SH-SY5Y (cell line): ENCODE data around the gene MPP1.

Experiments
- GATA2 ChIP-seq: IDR thresholded peaks from 2 replicates; pipeline ENCODE4 v1.6.1; 2011; ENCODE audit warnings: mild to moderate bottlenecking, low read depth, low read length
- GATA3 ChIP-seq: IDR thresholded peaks from 2 replicates; pipeline ENCODE4 v1.6.1; 2011; ENCODE audit warnings: low read depth, mild to moderate bottlenecking, low read length, moderate library complexity

DNA sequence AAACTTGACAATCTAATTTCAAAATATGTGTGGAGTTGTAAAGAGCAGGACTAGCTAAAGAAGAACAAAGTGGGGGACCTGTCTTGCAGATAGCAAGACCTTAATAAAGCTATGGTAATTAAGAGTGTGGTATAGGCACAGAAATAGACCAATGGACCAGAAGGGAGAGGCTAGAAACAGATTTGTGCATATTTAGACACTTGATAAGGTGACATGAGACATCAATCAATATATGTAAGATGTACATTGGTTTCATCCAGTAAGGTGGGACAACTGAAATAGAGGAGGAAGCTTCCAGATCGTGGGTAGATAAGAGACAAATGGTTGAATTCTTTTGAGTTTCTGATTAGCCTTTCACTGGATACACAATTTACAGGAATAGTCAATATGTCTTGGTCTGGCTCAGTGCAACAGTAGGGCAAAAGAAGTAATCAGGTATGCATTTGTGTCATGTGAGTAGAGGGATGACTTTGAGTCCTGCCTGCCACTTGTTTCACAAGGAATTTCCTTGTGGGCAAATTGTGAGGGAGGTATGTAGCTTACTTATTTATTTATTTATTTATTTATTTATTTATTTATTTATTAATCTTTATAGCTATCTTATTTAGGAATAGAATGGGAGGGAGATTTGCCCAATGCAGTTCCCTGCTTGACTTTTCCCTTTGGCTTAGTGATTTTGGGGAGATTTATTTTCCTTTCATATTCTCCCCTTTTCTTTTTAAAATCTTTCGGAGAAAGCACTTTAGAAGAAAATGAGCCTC is 7.2 kb upstream of the MPP1 start:
- TF ChIP-seq GATA2 (no peak), GATA3 (no peak)
